Measurements from ENCODE around the gene SULT4A1. TPM values are rescaled to one million over a fixed set of nuclear protein-coding genes. Genes with fewer than 3 reads are reported as not detected.

The SULT4A1 gene
- total and polyA plus RNA-seq, 8 donors: 0.12 to 2.2 (median 0.77) TPM; not detected in 4

DNA sequence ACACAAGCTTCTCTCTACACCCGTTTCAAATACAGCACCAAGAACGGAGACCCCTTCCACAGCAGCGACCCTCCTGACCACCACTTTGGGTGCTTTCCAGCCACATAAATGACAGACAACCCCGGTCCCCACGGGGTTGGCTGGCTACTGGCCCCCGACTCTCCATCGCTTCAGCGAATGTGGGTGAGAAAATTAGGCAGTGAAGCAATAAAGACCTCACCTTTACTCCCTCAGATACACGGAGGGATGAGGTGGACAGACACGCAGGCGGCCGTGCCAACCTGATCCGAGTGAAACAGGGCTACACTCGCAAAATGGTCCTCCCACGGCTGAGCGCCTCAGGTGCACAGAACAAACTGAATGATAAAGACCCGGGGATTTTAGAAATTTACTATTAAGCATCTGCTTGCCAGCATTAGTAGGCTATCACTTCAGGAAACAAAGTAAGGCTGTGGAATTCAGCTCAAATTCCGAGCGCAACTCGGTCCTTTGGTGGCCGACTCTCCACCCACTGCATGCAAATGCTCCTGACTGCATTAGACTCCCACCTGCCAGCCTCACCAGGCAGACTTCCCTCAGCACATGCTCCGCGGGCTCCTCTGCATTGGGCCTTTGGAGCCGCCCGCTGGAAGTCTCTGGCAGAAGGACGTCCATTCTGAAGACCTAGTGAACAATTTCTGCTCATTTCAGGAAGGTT is 37.4 kb downstream of the SULT4A1 start:
- Histone ChIP-seq H3K27ac (no peak overlapping the region), H3K4me3 (no peak overlapping the region), H3K9me3 (no peaks in the 10 kb centered on the region), H3K4me1 (peaks cover 26 to 42% (median 27%) of the 10 kb centered on the region in 4 donors), H3K27me3 (peaks cover 0 to 36% (median 11%) of the 10 kb centered on the region in 3 donors), H3K36me3 (no peaks in the 10 kb centered on the region)
- peak in 1 of 2 donors; percentile 17 for DNase-seq
- TF ChIP-seq, protein P1, sequence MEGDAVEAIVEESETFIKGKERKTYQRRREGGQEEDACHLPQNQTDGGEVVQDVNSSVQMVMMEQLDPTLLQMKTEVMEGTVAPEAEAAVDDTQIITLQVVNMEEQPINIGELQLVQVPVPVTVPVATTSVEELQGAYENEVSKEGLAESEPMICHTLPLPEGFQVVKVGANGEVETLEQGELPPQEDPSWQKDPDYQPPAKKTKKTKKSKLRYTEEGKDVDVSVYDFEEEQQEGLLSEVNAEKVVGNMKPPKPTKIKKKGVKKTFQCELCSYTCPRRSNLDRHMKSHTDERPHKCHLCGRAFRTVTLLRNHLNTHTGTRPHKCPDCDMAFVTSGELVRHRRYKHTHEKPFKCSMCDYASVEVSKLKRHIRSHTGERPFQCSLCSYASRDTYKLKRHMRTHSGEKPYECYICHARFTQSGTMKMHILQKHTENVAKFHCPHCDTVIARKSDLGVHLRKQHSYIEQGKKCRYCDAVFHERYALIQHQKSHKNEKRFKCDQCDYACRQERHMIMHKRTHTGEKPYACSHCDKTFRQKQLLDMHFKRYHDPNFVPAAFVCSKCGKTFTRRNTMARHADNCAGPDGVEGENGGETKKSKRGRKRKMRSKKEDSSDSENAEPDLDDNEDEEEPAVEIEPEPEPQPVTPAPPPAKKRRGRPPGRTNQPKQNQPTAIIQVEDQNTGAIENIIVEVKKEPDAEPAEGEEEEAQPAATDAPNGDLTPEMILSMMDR (IDR thresholded peaks at IDR 0.05): no peak
- TF ChIP-seq POLR2A (IDR thresholded peaks at IDR 0.05): no peak
- TF ChIP-seq EP300 (IDR thresholded peaks at IDR 0.05): no peak
- TF ChIP-seq POLR2AphosphoS5 (IDR thresholded peaks at IDR 0.05): no peak
- 76 to 85% (median 80%) methylated on average over 26 of the region's 26 CpGs for WGBS, 5 donors
- intact Hi-C loops (cut with DNase I; ENCODE audit: low total_unique reads): no loop called here

DNA sequence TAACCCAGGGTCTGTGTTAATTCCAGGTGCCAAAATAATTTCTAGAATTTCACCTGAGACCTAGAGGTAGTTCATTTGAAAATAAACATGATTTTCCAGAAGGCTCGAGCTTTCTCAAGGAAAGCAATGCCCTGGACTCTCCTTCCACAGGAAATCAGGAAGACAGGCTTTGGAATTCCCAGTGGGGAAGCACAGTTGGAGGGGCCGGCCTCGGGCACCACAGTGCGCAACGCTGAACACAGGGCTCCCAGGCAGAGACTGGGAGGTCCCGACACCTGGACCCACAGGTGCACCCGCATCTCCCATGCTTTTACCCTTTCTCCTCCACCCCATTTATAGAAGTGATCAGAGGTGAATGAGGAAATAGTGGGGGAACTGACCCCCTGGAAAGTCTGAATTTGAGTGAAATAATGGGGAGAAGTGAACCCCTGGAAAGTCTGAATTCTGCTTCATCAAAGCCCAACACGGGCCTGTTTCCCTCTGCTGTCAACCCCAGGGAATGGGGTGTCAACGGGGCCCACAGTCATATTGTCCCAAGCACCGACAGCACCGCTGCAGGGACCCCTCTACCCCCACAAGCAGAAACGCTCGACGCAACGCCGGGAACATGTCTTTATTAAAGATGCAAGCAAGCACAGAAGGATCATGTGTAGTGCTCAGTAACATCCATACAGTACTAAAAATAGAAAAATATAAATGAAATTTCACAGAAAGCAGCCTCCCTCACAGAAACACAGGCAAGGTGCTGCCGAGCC is 38.2 kb downstream of the SULT4A1 start:
- TF ChIP-seq POLR2A (IDR thresholded peaks at IDR 0.05): no peak
- TF ChIP-seq EP300 (IDR thresholded peaks at IDR 0.05): no peak
- TF ChIP-seq POLR2AphosphoS5 (IDR thresholded peaks at IDR 0.05): no peak
- TF ChIP-seq, protein P1 (IDR thresholded peaks at IDR 0.05): no peak
- 55 to 70% (median 65%) methylated on average over 17 of the region's 17 CpGs for WGBS, 5 donors
- Histone ChIP-seq H3K9me3 (no peaks in the 10 kb centered on the region), H3K27me3 (peaks cover 0 to 31% (median 11%) of the 10 kb centered on the region in 3 donors), H3K4me1 (peaks cover 18 to 42% (median 27%) of the 10 kb centered on the region in 4 donors), H3K27ac (peak overlapping the region; percentile 42 to 76 (median 59)), H3K36me3 (no peaks in the 10 kb centered on the region), H3K4me3 (no peak overlapping the region)
- DNase-seq: peak in 1 of 2 donors; percentile 21
- intact Hi-C loops (cut with DNase I; ENCODE audit: low total_unique reads): no loop called here

- peaks cover 0 to 31% (median 11%) of the 10 kb centered on the region in 3 donors for H3K27me3 ChIP-seq
- no peaks in the 10 kb centered on the region for H3K9me3 ChIP-seq
- no peaks in the 10 kb centered on the region for H3K36me3 ChIP-seq
- WGBS, 5 donors: 30 to 58% (median 37%) methylated on average over 13 of the region's 13 CpGs
- H3K4me1 ChIP-seq: peaks cover 17 to 42% (median 27%) of the 10 kb centered on the region in 4 donors
- TF ChIP-seq POLR2A (IDR thresholded peaks at IDR 0.05) (no peak), POLR2AphosphoS5 (IDR thresholded peaks at IDR 0.05) (peak in 1 of 3 donors; percentile 61)
- intact Hi-C loops (cut with DNase I; ENCODE audit: low total_unique reads): no loop called here
- H3K4me3 ChIP-seq: no peak overlapping the region
- peak overlapping the region; percentile 52 to 76 (median 65) for H3K27ac ChIP-seq
- DNase-seq: peak; percentile 82 to 89
Observed at GRCh38 chr22:43823353-43823908, 38.9 kb downstream of the SULT4A1 start.

DNA sequence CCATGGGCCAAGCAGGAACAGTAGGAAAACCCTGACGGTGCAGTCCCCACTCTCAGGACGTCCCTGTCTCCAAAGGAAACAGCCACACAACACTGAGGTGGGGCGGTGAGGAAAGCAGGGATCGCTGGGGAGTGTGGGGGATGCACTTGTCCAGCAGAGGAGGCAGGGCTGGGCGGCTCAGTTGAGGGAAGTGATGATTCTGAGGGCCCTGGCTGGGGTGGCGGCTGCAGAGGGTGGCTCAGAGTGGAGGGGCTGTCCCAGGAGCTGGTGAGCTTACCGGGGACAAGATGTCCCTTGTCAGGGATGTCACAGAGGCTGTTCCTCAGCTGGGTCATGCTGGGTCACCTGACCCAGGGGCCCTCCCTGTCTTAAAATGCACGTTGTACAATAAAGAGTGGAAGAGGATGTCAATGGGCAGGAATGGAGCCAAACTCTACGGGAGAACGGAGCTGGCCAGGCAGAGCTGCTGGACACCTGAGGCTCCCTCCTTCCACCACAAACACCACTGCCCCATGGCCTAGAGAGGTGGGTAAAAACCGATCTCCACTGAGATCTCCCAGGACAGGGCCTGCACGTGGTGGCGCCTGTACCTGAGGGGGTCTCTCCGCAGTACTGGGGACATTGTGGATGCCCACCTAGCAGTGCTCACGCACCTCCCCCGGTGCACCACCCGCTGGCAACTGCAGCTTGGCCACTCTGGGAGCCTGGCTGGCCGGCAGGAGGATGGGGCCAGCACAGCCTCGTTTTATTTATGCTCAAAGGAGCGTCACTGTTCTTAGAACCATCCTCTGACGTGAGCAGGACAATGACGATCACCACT is 40.5 kb downstream of the SULT4A1 start:
- Histone ChIP-seq H3K9me3 (no peaks in the 10 kb centered on the region), H3K36me3 (no peaks in the 10 kb centered on the region), H3K27ac (no peak overlapping the region), H3K27me3 (peaks cover 0 to 31% (median 11%) of the 10 kb centered on the region in 3 donors), H3K4me1 (peaks cover 10 to 36% (median 27%) of the 10 kb centered on the region in 4 donors), H3K4me3 (no peak overlapping the region)
- TF ChIP-seq POLR2AphosphoS5 (IDR thresholded peaks at IDR 0.05) (no peak), POLR2A (IDR thresholded peaks at IDR 0.05) (no peak), EP300 (IDR thresholded peaks at IDR 0.05) (no peak)
- TF ChIP-seq, protein P1 (IDR thresholded peaks at IDR 0.05): no peak
- intact Hi-C loops (cut with DNase I; ENCODE audit: low total_unique reads): no loop called here
- no peak for DNase-seq
- WGBS, 5 donors: 74 to 85% (median 77%) methylated on average over 19 to 22 of the region's 22 CpGs
